Measurements from ENCODE around the gene GPC4. TPM values are rescaled to one million over a fixed set of nuclear protein-coding genes. Genes with fewer than 3 reads are reported as not detected.

Gene GPC4
- total and polyA plus RNA-seq, 7 donors = 7.3 to 22.0 (median 12.3) TPM

DNA sequence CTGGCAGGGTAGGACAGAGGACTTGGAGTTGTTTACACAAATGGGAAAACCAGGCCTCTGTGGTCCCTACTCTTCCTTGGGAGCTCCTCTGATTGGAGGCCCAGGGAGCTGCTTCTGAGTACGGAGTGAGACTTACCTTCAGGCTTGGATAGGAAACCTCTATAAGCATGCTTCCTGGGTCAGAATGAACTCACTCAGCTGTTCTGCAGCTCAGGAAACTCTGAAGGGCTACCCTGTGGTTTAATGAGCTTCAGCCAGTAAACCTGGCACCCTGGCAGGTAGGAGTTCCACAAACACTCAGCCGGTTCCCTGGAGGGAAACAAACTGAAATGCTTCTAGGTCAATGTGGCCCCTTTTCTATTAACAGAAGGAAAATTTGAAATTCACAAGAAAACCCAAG is 146.1 kb downstream of the GPC4 start:
- TF ChIP-seq, protein P1, sequence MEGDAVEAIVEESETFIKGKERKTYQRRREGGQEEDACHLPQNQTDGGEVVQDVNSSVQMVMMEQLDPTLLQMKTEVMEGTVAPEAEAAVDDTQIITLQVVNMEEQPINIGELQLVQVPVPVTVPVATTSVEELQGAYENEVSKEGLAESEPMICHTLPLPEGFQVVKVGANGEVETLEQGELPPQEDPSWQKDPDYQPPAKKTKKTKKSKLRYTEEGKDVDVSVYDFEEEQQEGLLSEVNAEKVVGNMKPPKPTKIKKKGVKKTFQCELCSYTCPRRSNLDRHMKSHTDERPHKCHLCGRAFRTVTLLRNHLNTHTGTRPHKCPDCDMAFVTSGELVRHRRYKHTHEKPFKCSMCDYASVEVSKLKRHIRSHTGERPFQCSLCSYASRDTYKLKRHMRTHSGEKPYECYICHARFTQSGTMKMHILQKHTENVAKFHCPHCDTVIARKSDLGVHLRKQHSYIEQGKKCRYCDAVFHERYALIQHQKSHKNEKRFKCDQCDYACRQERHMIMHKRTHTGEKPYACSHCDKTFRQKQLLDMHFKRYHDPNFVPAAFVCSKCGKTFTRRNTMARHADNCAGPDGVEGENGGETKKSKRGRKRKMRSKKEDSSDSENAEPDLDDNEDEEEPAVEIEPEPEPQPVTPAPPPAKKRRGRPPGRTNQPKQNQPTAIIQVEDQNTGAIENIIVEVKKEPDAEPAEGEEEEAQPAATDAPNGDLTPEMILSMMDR (IDR thresholded peaks at IDR 0.05) = no peak
- intact Hi-C loops (cut with DNase I) = no loop called here

DNA sequence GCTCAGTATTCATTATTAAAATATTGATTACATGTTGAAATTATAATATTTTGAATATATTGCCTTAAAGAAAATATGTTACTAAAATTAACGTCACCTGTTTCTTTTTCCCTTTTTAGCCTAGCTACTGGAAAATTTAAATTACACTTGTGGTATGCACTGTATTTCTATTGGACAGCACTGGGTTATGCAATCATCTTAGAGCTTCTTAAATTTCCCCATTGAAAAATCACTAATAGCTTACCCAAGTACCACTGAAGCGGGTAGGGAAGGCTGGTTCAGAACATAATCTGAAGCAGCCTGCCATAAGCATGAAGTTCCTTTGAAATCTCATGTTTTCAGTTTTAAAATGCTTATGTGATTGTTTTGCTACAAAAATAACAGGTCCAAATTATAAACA is 147.7 kb downstream of the GPC4 start:
- intact Hi-C loops (cut with DNase I) = no loop called here
- Histone ChIP-seq H3K9me3 (no peaks in the 10 kb centered on the region), H3K27me3 (ENCODE audit: insufficient read depth in 3 of 3, low read length in 2 of 3) (no peaks in the 10 kb centered on the region), H3K4me1 (no peaks in the 10 kb centered on the region), H3K36me3 (ENCODE audit: insufficient read depth in 1 of 2, low read depth in 1 of 2) (no peaks in the 10 kb centered on the region), H3K4me3 (no peak overlapping the region), H3K27ac (no peak overlapping the region)
- WGBS, 3 donors = 83 to 95% (median 88%) methylated on average over 2 of the region's 2 CpGs
- TF ChIP-seq, protein P1 (IDR thresholded peaks at IDR 0.05) = no peak
- ATAC-seq (no peak), DNase-seq (no peak)

More for the DNA sequence above, 146.1 kb downstream of the GPC4 start:
- Histone ChIP-seq H3K27ac (no peak overlapping the region), H3K4me3 (no peak overlapping the region), H3K27me3 (ENCODE audit: insufficient read depth in 3 of 3, low read length in 2 of 3) (no peaks in the 10 kb centered on the region), H3K9me3 (no peaks in the 10 kb centered on the region), H3K4me1 (no peaks in the 10 kb centered on the region), H3K36me3 (ENCODE audit: insufficient read depth in 1 of 2, low read depth in 1 of 2) (no peaks in the 10 kb centered on the region)
- ATAC-seq (no peak), DNase-seq (no peak)
- WGBS, 3 donors = 64 to 94% (median 86%) methylated on average over 1 to 2 of the region's 2 CpGs

DNA sequence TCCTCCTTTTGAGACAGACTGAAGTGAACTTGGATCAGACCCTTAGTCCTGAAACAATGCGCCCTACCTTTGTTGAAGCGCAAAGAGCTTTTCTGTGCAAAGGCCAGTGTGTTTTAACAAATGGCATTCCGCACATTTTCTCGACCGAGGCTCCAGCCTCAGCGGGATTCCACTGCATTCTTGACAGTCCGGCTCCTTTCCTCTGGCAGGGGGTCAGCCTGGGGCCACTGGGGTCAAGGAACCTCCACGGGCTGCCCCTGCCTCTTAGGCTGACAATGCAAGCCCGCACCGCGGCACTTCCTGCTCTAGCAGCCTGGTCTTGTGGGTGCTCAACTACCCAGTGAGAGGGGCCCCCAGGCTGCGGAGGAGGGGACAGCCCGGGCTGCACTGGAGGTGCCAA is 150.0 kb downstream of the GPC4 start:
- Histone ChIP-seq H3K27ac (no peak overlapping the region), H3K36me3 (ENCODE audit: insufficient read depth in 1 of 2, low read depth in 1 of 2) (no peaks in the 10 kb centered on the region), H3K27me3 (ENCODE audit: insufficient read depth in 3 of 3, low read length in 2 of 3) (no peaks in the 10 kb centered on the region), H3K4me1 (no peaks in the 10 kb centered on the region), H3K4me3 (no peak overlapping the region), H3K9me3 (no peaks in the 10 kb centered on the region)
- DNase-seq (no peak), ATAC-seq (no peak)
- 27 to 41% (median 39%) methylated on average over 9 to 13 of the region's 13 CpGs for WGBS, 3 donors
- intact Hi-C loops (cut with DNase I) = no loop called here
- TF ChIP-seq, protein P1 (IDR thresholded peaks at IDR 0.05) = no peak

DNA sequence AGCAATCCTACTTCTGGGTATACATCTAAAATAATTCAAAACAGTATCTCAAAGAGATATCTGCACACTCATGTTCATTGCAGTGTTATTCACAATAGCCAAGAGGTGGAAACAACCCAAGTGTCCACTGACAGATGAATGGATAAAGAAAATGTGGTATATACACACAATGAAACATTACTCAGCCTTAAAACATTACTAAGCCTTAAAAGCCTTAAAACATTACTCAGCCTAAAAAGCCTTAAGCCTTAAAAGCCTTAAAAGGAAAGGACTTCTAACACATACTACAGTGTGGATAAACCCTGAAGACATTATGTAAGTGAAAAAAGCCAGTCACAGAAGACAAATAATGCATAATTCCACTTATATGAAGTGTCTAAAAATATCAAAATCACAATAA is 156.8 kb downstream of the GPC4 start:
- no peaks in the 10 kb centered on the region for H3K4me1 ChIP-seq
- H3K9me3 ChIP-seq = no peaks in the 10 kb centered on the region
- ATAC-seq = no peak
- TF ChIP-seq, protein P1 (IDR thresholded peaks at IDR 0.05) = no peak
- no peak overlapping the region for H3K4me3 ChIP-seq
- no peaks in the 10 kb centered on the region for H3K36me3 ChIP-seq (ENCODE audit: insufficient read depth in 1 of 2, low read depth in 1 of 2)
- no peaks in the 10 kb centered on the region for H3K27me3 ChIP-seq (ENCODE audit: insufficient read depth in 3 of 3, low read length in 2 of 3)
- no peak for DNase-seq
- H3K27ac ChIP-seq = no peak overlapping the region
- intact Hi-C loops (cut with DNase I) = no loop called here

DNA sequence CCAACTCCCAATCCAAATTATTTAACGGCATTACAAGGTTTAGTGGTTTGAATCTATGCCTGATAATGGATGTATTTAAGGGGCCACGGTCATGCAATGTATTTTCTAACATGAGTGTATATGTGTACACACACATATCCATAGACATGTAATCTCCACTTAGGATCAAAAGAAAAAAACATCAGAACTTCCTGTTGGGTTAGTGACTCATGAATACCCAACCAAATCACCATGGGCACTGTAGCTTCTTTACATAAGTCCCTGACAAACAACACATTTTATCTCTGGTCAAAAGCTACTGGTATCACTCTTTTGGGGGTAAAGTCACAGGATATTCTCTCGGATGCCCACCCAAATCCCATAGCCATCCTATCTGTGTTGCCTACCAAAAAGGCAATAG is 160.6 kb downstream of the GPC4 start:
- intact Hi-C loops (cut with DNase I) = no loop called here
- H3K27me3 ChIP-seq (ENCODE audit: insufficient read depth in 3 of 3, low read length in 2 of 3) = peaks cover 0 to 2% (median 0%) of the 10 kb centered on the region in 3 donors
- WGBS, 3 donors = 53 to 84% (median 76%) methylated on average over 3 of the region's 3 CpGs
- TF ChIP-seq, protein P1 (IDR thresholded peaks at IDR 0.05) = no peak
- H3K4me1 ChIP-seq = no peaks in the 10 kb centered on the region
- no peak overlapping the region for H3K27ac ChIP-seq
- DNase-seq (no peak), ATAC-seq (no peak)
- no peak overlapping the region for H3K4me3 ChIP-seq
- no peaks in the 10 kb centered on the region for H3K9me3 ChIP-seq
- no peaks in the 10 kb centered on the region for H3K36me3 ChIP-seq (ENCODE audit: insufficient read depth in 1 of 2, low read depth in 1 of 2)

Data from psoas muscle (tissue), 8 donors.